GM12878 (cell line): ENCODE results near the gene USF3. TPM values are rescaled to one million over a fixed set of nuclear protein-coding genes. Genes with fewer than 3 reads are reported as not detected.

Experiments
- ATAC-seq: fragments of 200-7000 bp; cut with Tn5 transposase; 3 replicates; pipeline ENCODE4 v1.9.1; 2020; ENCODE audit warnings: mild to moderate bottlenecking, moderate library complexity
- BruUV-seq: library from RNA; stranded (reverse); fragments of 400-500 nt; replicated peaks from 2 replicates; lab custom pipeline; 2021; lab: Mats Ljungman, UMichigan
- CTCF ChIA-PET: fragments of 300-600 bp; sonication (Branson Sonifier 250); formaldehyde crosslinking; extraction: SDS; loops from one replicate; lab custom pipeline; 2021; ENCODE audit warnings: inconsistent platforms; lab: Yijun Ruan, JAX
- POLR2A ChIA-PET: fragments of 350-600 bp; formaldehyde crosslinking; extraction: SDS; loops from one replicate; lab custom pipeline; 2021; ENCODE audit warnings: inconsistent platforms; lab: Charles Lee
- RAD21 ChIA-PET: fragments of 300-600 bp; sonication (Branson Sonifier 250); formaldehyde crosslinking; loops from one replicate; lab custom pipeline; 2023; ENCODE audit warnings: antibody characterized with exemption; ENCODE audit not compliant: unreplicated experiment; lab: Charles Lee
- SMC1A ChIA-PET: fragments of 300-600 bp; sonication (Branson Sonifier 250); formaldehyde crosslinking; loops from one replicate; lab custom pipeline; 2023; ENCODE audit not compliant: unreplicated experiment, uncharacterized antibody; lab: Charles Lee
- DNase-seq: peaks from one replicate; pipeline ENCODE4 v3.0.0-alpha.2; 2011; ENCODE audit warnings: low read depth, low spot score
- FAIRE-seq: peaks from 3 replicates; lab custom pipeline; 2011; peaks lifted over from hg19 to GRCh38; lab: Jason Lieb, UNC
- H2AFZ ChIP-seq: 2 replicates; pipeline ENCODE4 v1.6.0; 2011; ENCODE audit warnings: low read depth, low read length, control low read depth; ENCODE audit not compliant: control insufficient read depth
- H3K27ac ChIP-seq: 2 replicates; pipeline ENCODE4 v1.5.1; 2011; ENCODE audit warnings: control low read depth; ENCODE audit not compliant: control insufficient read depth, insufficient read depth
- H3K27me3 ChIP-seq, 2 experiments: replicated peaks in 1 of 2; 2 replicates each; pipeline versions ENCODE4 v1.6.0 to v1.6.1; 2011; ENCODE audit warnings: low read length in 1 of 2; ENCODE audit not compliant: control insufficient read depth in 2 of 2, insufficient read depth in 2 of 2
- H3K36me3 ChIP-seq, 2 experiments: 2 replicates each; pipeline ENCODE4 v1.5.1; 2011; ENCODE audit warnings: low read length in 1 of 2; ENCODE audit not compliant: control insufficient read depth in 2 of 2, insufficient read depth in 2 of 2
- H3K4me1 ChIP-seq: 2 replicates; pipeline ENCODE4 v1.6.1; 2011; ENCODE audit warnings: mild to moderate bottlenecking, low read length, moderate library complexity, mixed read lengths; ENCODE audit not compliant: control insufficient read depth, insufficient read depth
- H3K4me2 ChIP-seq: 2 replicates; pipeline ENCODE4 v1.6.0; 2011; ENCODE audit warnings: control low read depth; ENCODE audit not compliant: control insufficient read depth, insufficient read depth
- H3K4me3 ChIP-seq: fragments of 200-600 bp; sonication (generic); 2 replicates; pipeline ENCODE4 v1.5.1; 2016
- H3K79me2 ChIP-seq: 2 replicates; pipeline ENCODE4 v1.6.0; 2011; ENCODE audit warnings: low read length; ENCODE audit not compliant: control insufficient read depth, insufficient read depth
- H3K9ac ChIP-seq: 2 replicates; pipeline ENCODE4 v1.8.0; 2011; ENCODE audit warnings: low read length, control low read depth, mixed read lengths; ENCODE audit not compliant: control insufficient read depth, insufficient read depth
- H3K9me3 ChIP-seq: replicated peaks from 3 replicates; pipeline ENCODE4 v1.5.1; 2011; ENCODE audit warnings: mild to moderate bottlenecking, low read length; ENCODE audit not compliant: control insufficient read depth, insufficient read depth
- H4K20me1 ChIP-seq: 2 replicates; pipeline ENCODE4 v1.6.0; 2011; ENCODE audit not compliant: control insufficient read depth, insufficient read depth
- BHLHE40 ChIP-seq, 2 experiments: fragments of 450-650 bp in 1 of 2; IDR thresholded peaks; 2 replicates each; pipeline ENCODE4 v1.6.1; 2011 to 2017; ENCODE audit warnings: low read depth in 2 of 2, borderline replicate concordance in 1 of 2, improper control_type of control experiment in 1 of 2, low read length in 1 of 2, mild to moderate bottlenecking in 1 of 2
- CHD4 ChIP-seq: fragments of 200-600 bp; sonication (generic); IDR thresholded peaks from 2 replicates; pipeline ENCODE4 v1.6.1; 2016; ENCODE audit warnings: mild to moderate bottlenecking
- CREM ChIP-seq: IDR thresholded peaks from 2 replicates; pipeline ENCODE4 v1.6.1; 2014; ENCODE audit warnings: antibody characterized with exemption, low read depth
- EED ChIP-seq: sonication (generic); IDR thresholded peaks from 2 replicates; pipeline ENCODE4 v1.6.1; 2016; ENCODE audit warnings: antibody characterized with exemption, low read depth
- IKZF1 ChIP-seq: fragments of 450-650 bp; conservative IDR thresholded peaks from 2 replicates; pipeline ENCODE4 v1.6.1; 2017; ENCODE audit warnings: antibody characterized with exemption, mild to moderate bottlenecking
- NFIC ChIP-seq: IDR thresholded peaks from 2 replicates; pipeline ENCODE4 v1.6.1; 2012; ENCODE audit warnings: low read depth, mild to moderate bottlenecking, inconsistent platforms, low read length, moderate library complexity
- NR2C1 ChIP-seq: fragments of 450-650 bp; IDR thresholded peaks from 2 replicates; pipeline ENCODE4 v1.6.1; 2017; ENCODE audit warnings: antibody characterized with exemption, mild to moderate bottlenecking, moderate library complexity
- RAD51 ChIP-seq: fragments of 450-650 bp; IDR thresholded peaks from 2 replicates; pipeline ENCODE4 v1.6.1; 2016; ENCODE audit warnings: moderate library complexity, mild to moderate bottlenecking, inconsistent platforms
- RFX5 ChIP-seq: IDR thresholded peaks from 2 replicates; pipeline ENCODE4 v1.6.1; 2011; ENCODE audit warnings: low read depth, low read length, improper control_type of control experiment
- SUZ12 ChIP-seq: fragments of 200-600 bp; sonication (generic); IDR thresholded peaks from one replicate; pipeline ENCODE4 v1.6.1; 2018; ENCODE audit warnings: antibody characterized with exemption, mild to moderate bottlenecking; ENCODE audit not compliant: unreplicated experiment
- ZNF24 ChIP-seq: fragments of 450-650 bp; IDR thresholded peaks from 2 replicates; pipeline ENCODE4 v1.6.1; 2017; ENCODE audit warnings: antibody characterized with exemption, mild to moderate bottlenecking
- ZSCAN29 ChIP-seq: fragments of 450-650 bp; IDR thresholded peaks from 2 replicates; pipeline ENCODE4 v1.6.1; 2017; ENCODE audit warnings: mild to moderate bottlenecking, moderate library complexity
- WGBS: methylation state at CpG from one replicate; pipeline ENCODE4 v1.1.6; 2016; ENCODE audit warnings: low lambda C conversion rate; ENCODE audit not compliant: insufficient replicate concordance, insufficient coverage; ENCODE audit errors: missing lambda C conversion rate; 5-methylcytosine and 5-hydroxymethylcytosine counted together
- in situ Hi-C: fragments of 300-500 bp; cut with MboI; formaldehyde crosslinking; loops from 9 replicates; pipeline ENCODE4 v1.14.3; 2018; ENCODE audit warnings: mixed read lengths
- intact Hi-C: fragments of 100-400 bp; cut with micrococcal nuclease; formaldehyde crosslinking; loops from one replicate; pipeline ENCODE4 v1.14.2; 2022; ENCODE audit not compliant: unreplicated experiment
- polyA plus RNA-seq, 11 experiments: library from polyadenylated mRNA; depleted of rRNA in 4 of 11; unstranded in 6 of 11; stranded (reverse) in 5 of 11; fragments of >200 nt; fragmentation: Nextera tagmentation in 4 of 11; fragmentation: Illumina TruSeq in 1 of 11; extraction: Ambion mirVana in 4 of 11; extraction: Trizol in 1 of 11; gene quantifications; 1 replicate in 1 of 11; 2 replicates in 10 of 11; pipeline versions ENCODE4 v1.2.1 to v1.2.3, GENCODE V29; 2011 to 2016; ENCODE audit warnings: inconsistent platforms in 2 of 11, missing spikeins in 2 of 11, low read depth in 1 of 11
- total RNA-seq, 4 experiments: library from RNA; depleted of rRNA in 3 of 4; stranded (reverse); fragments of >200 nt in 3 of 4; fragmentation: Illumina TruSeq in 1 of 4; extraction: Trizol in 1 of 4; gene quantifications; 2 replicates each; pipeline versions ENCODE4 v1.2.1 to v1.2.3, GENCODE V29; 2013 to 2021
- TF ChIP-seq, protein P1 (sequence below): fragments of 450-650 bp; IDR thresholded peaks from 2 replicates; pipeline ENCODE4 v1.6.1; 2018; ENCODE audit warnings: mild to moderate bottlenecking, low read depth, moderate library complexity; ENCODE audit not compliant: partially characterized antibody
- TF ChIP-seq, protein P2 (sequence below): fragments of 150-350 bp; IDR thresholded peaks from 2 replicates; pipeline ENCODE4 v1.6.1; 2016; ENCODE audit warnings: low read depth, low read length

Gene USF3
- total and polyA plus RNA-seq, 10 of the 15 experiments (the other 5 are each of a cell fraction or from before 2014, with no cell fraction given): 3.1 to 15.9 (median 7.8) TPM

DNA sequence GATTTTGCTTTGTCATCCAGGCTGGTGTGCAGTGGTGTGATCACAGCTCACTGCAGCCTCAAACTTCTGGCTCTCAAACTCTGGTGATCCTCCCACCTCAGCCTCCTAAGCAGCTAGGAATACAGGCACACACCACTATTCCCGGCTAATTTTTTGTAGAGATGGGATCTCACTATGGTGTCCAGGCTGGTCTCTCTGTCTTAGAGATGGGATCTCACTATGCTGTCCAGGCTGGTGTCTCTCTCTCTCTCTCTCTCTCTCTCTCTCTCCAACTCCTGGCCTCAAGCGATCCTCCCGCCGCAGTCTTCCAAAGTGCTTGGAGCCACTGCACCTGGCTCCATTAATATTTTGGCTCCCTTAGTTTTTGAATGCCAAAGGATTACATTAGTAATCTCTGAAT lies 17.7 kb downstream of the USF3 start:
- FAIRE-seq (no peak), DNase-seq (no peak)
- H3K27ac ChIP-seq: no peak overlapping the region
- 95% methylated on average over 4 of the region's 4 CpGs for WGBS
- in situ Hi-C loops: no loop called here
- H4K20me1 ChIP-seq: no peaks in the 10 kb centered on the region
- SMC1A ChIA-PET: interaction anchor here (0.7 to 0.8 kb wide), 2 partner anchors 16 to 26 kb away, joined by 4 read pairs; no protein-coding TSS in a partner anchor
- H3K4me3 ChIP-seq: no peak overlapping the region
- POLR2A ChIA-PET: no interaction called here
- CTCF ChIA-PET: interaction anchor here (0.7 to 1.1 kb wide), 3 partner anchors 15 to 339 kb away, joined by 3 read pairs; no protein-coding TSS in a partner anchor
- intact Hi-C loops: no loop called here
- TF ChIP-seq NR2C1: no peak
- TF ChIP-seq RAD51: no peak
- no peak for TF ChIP-seq EED
- TF ChIP-seq NFIC: no peak
- TF ChIP-seq IKZF1: no peak
- TF ChIP-seq ZNF24: no peak
- no peak for TF ChIP-seq ZSCAN29
- no peak for TF ChIP-seq CHD4
- no peak for TF ChIP-seq CREM
- TF ChIP-seq, protein P1, sequence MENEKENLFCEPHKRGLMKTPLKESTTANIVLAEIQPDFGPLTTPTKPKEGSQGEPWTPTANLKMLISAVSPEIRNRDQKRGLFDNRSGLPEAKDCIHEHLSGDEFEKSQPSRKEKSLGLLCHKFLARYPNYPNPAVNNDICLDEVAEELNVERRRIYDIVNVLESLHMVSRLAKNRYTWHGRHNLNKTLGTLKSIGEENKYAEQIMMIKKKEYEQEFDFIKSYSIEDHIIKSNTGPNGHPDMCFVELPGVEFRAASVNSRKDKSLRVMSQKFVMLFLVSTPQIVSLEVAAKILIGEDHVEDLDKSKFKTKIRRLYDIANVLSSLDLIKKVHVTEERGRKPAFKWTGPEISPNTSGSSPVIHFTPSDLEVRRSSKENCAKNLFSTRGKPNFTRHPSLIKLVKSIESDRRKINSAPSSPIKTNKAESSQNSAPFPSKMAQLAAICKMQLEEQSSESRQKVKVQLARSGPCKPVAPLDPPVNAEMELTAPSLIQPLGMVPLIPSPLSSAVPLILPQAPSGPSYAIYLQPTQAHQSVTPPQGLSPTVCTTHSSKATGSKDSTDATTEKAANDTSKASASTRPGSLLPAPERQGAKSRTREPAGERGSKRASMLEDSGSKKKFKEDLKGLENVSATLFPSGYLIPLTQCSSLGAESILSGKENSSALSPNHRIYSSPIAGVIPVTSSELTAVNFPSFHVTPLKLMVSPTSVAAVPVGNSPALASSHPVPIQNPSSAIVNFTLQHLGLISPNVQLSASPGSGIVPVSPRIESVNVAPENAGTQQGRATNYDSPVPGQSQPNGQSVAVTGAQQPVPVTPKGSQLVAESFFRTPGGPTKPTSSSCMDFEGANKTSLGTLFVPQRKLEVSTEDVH: no peak
- no peak for TF ChIP-seq SUZ12
- TF ChIP-seq BHLHE40 (IDR thresholded peaks at IDR 0.05; ENCODE audit: borderline replicate concordance in 1 of 2, low read depth in 2 of 2, low read length in 1 of 2): no peak
- TF ChIP-seq RFX5: no peak
- TF ChIP-seq, protein P2, sequence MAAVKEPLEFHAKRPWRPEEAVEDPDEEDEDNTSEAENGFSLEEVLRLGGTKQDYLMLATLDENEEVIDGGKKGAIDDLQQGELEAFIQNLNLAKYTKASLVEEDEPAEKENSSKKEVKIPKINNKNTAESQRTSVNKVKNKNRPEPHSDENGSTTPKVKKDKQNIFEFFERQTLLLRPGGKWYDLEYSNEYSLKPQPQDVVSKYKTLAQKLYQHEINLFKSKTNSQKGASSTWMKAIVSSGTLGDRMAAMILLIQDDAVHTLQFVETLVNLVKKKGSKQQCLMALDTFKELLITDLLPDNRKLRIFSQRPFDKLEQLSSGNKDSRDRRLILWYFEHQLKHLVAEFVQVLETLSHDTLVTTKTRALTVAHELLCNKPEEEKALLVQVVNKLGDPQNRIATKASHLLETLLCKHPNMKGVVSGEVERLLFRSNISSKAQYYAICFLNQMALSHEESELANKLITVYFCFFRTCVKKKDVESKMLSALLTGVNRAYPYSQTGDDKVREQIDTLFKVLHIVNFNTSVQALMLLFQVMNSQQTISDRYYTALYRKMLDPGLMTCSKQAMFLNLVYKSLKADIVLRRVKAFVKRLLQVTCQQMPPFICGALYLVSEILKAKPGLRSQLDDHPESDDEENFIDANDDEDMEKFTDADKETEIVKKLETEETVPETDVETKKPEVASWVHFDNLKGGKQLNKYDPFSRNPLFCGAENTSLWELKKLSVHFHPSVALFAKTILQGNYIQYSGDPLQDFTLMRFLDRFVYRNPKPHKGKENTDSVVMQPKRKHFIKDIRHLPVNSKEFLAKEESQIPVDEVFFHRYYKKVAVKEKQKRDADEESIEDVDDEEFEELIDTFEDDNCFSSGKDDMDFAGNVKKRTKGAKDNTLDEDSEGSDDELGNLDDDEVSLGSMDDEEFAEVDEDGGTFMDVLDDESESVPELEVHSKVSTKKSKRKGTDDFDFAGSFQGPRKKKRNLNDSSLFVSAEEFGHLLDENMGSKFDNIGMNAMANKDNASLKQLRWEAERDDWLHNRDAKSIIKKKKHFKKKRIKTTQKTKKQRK: no peak
- TF ChIP-seq, all 136 proteins: peak for 0
- H3K4me1 ChIP-seq: no peaks in the 10 kb centered on the region
- H3K79me2 ChIP-seq: no peaks in the 10 kb centered on the region
- H3K9ac ChIP-seq: no peak overlapping the region
- RAD21 ChIA-PET: no interaction called here
- no peak for ATAC-seq
- no peaks in the 10 kb centered on the region for H3K27me3 ChIP-seq
- H3K4me2 ChIP-seq: no peak overlapping the region
- BruUV-seq: no TSS peak
- no peak overlapping the region for H2AFZ ChIP-seq
- no peaks in the 10 kb centered on the region for H3K9me3 ChIP-seq
- H3K36me3 ChIP-seq: peaks cover 0 to 7% of the 10 kb centered on the region in 2 experiments; a peak in 1 of 4 replicates
